ENCODE measurements around the gene DTNBP1.

DTNBP1 gene

DNA sequence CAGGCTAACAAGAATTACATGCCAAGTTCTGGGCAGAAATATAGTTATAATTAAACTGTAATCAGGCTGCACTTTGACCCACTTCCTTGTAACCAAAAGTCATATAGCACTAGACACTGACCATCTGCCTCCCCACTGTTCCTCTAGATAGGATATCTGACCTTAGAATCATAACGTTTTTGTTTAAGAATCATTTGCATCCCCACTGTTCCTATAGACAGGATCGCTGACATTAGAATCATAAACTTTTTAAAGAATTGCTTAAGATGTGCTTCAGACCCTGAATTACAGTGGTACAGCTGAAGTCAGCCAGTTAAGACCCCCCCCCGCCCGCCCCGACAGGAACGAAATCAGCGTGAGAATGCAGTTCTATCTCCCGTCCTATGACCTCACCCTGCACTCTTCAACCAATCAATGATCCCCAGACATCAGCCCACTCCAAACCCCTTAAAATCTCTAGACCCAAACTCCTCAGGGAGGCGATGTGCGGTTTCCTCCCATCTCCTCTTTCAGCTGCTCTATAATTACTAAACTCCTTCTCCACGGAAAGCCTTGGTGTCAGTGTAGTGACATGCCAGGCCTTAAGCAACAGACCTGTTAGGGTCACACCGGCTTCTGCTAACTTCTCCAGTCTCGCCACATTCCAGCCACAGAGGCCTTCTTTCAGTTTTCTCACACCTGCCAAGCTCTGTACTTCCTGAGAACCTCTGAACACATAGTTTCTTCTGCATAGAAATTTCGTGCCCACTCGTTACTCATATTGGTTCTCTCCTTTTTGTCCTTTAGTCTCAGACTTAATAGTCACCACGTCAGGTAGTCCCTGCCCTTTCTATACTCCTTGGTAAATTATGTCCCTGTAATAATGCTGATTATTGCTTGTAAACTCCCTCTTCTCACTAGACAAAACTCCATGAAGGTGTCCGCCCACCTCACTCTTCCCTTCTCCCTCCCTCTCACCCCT, 93.5 kb downstream of the DTNBP1 start:
- Histone ChIP-seq H3K27ac (ENCODE audit: low read depth in 2 of 2, low read length in 2 of 2) (no peak overlapping the region), H3K4me1 (ENCODE audit: control insufficient read depth in 2 of 2, insufficient read depth in 2 of 2, low read length in 2 of 2) (peaks cover 0 to 3% of the 10 kb centered on the region in 2 donors), H3K36me3 (ENCODE audit: control insufficient read depth in 2 of 2, insufficient read depth in 2 of 2, low read length in 2 of 2) (no peaks in the 10 kb centered on the region), H3K9ac (ENCODE audit: low read depth in 1 of 2, low read length in 2 of 2) (no peak overlapping the region), H3K4me3 (ENCODE audit: low read length in 2 of 2) (no peak overlapping the region), H3K27me3 (ENCODE audit: control insufficient read depth in 2 of 2, insufficient read depth in 2 of 2, low read length in 2 of 2) (no peaks in the 10 kb centered on the region), H3K9me3 (ENCODE audit: control insufficient read depth in 2 of 2, low read length in 2 of 2) (no peaks in the 10 kb centered on the region)

DNA sequence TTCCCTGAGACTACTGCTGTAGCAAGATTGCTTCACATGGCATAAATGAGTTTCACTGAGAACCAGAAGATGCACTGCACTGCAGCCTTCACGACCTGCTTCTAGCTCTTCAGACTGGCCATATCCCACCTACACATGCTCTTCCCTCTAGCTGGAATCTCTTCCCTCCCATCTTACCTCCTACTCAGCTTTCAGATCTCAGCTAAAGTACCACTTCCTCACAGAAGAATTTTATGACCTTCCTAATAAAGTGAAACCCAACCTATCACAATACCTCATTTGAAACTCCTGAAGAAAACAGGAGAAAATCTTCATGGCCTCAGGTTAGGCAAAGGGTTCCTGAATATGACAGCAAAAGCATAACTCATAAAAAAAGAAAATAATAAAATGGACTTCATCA, 99.9 kb downstream of the DTNBP1 start:
- no peak overlapping the region for H3K27ac ChIP-seq (ENCODE audit: low read depth in 2 of 2, low read length in 2 of 2)
- H3K36me3 ChIP-seq (ENCODE audit: control insufficient read depth in 2 of 2, insufficient read depth in 2 of 2, low read length in 2 of 2) = no peaks in the 10 kb centered on the region
- no peaks in the 10 kb centered on the region for H3K9me3 ChIP-seq (ENCODE audit: control insufficient read depth in 2 of 2, low read length in 2 of 2)
- no peaks in the 10 kb centered on the region for H3K27me3 ChIP-seq (ENCODE audit: control insufficient read depth in 2 of 2, insufficient read depth in 2 of 2, low read length in 2 of 2)
- no peaks in the 10 kb centered on the region for H3K4me1 ChIP-seq (ENCODE audit: control insufficient read depth in 2 of 2, insufficient read depth in 2 of 2, low read length in 2 of 2)
- H3K9ac ChIP-seq (ENCODE audit: low read depth in 1 of 2, low read length in 2 of 2) = no peak overlapping the region
- H3K4me3 ChIP-seq (ENCODE audit: low read length in 2 of 2) = no peak overlapping the region

DNA sequence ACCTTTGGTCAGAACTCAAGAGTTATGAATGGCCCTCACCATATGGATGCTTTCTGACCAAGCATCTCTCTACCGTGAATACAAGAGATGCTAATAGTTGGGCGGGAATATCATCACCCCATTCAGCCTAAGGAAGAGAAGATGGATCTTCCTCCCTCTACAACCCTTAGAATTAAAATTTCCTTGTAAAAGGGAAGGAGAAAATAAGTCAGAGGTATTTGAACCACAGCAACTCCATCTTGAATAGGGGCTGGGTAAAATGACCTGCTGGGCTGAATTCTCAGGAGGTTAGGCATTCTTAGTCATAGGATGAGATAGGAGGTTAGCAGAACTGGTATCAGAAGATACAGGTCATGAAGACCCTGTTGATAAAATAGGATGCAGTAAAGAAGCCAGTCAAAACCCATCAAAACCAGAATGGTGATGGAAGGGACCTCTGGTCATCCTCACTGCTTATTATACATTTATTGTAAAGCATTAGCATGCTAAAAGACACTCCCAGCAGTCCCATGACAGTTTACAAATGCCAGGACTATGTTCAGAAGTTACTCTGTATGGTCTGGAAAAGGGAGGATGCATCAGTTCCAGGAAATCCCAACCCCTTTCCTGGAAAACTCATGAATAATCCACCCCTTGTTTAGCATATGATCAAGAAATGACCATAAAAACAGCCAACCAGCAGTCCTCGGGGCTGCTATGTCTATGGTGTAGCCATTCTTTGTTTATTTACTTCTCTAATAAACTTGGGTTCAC, 101.2 kb downstream of the DTNBP1 start:
- Histone ChIP-seq H3K4me3 (ENCODE audit: low read length in 2 of 2) (no peak overlapping the region), H3K27me3 (ENCODE audit: control insufficient read depth in 2 of 2, insufficient read depth in 2 of 2, low read length in 2 of 2) (no peaks in the 10 kb centered on the region), H3K36me3 (ENCODE audit: control insufficient read depth in 2 of 2, insufficient read depth in 2 of 2, low read length in 2 of 2) (no peaks in the 10 kb centered on the region), H3K4me1 (ENCODE audit: control insufficient read depth in 2 of 2, insufficient read depth in 2 of 2, low read length in 2 of 2) (no peaks in the 10 kb centered on the region), H3K27ac (ENCODE audit: low read depth in 2 of 2, low read length in 2 of 2) (no peak overlapping the region), H3K9me3 (ENCODE audit: control insufficient read depth in 2 of 2, low read length in 2 of 2) (no peaks in the 10 kb centered on the region), H3K9ac (ENCODE audit: low read depth in 1 of 2, low read length in 2 of 2) (no peak overlapping the region)

DNA sequence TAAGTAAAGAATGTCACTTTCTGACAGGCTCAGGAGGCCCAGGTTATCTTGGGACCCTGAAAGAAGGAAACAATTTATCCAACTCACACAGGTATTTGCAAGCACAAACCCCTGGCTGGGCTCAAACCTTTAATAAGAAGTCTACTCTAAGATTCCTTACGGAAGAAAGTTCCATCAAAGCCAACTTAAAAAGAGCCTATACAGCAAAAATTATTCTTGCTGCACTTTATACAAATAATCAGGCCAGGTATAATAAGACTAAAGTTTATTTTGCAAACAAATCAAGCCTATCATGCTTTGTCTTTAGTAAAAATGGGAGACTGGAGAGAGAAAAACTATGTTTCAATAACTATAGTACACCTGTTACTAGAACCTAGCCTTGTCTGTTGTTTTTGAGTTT, 102.1 kb downstream of the DTNBP1 start:
- Histone ChIP-seq H3K4me1 (ENCODE audit: control insufficient read depth in 2 of 2, insufficient read depth in 2 of 2, low read length in 2 of 2) (no peaks in the 10 kb centered on the region), H3K9ac (ENCODE audit: low read depth in 1 of 2, low read length in 2 of 2) (no peak overlapping the region), H3K27me3 (ENCODE audit: control insufficient read depth in 2 of 2, insufficient read depth in 2 of 2, low read length in 2 of 2) (no peaks in the 10 kb centered on the region), H3K4me3 (ENCODE audit: low read length in 2 of 2) (no peak overlapping the region), H3K9me3 (ENCODE audit: control insufficient read depth in 2 of 2, low read length in 2 of 2) (no peaks in the 10 kb centered on the region), H3K36me3 (ENCODE audit: control insufficient read depth in 2 of 2, insufficient read depth in 2 of 2, low read length in 2 of 2) (no peaks in the 10 kb centered on the region), H3K27ac (ENCODE audit: low read depth in 2 of 2, low read length in 2 of 2) (no peak overlapping the region)

GRCh38 chr6:15557174-15557573, 105.7 kb downstream of the DTNBP1 start:
- Histone ChIP-seq H3K27ac (ENCODE audit: low read depth in 2 of 2, low read length in 2 of 2) (no peak overlapping the region), H3K9me3 (ENCODE audit: control insufficient read depth in 2 of 2, low read length in 2 of 2) (no peaks in the 10 kb centered on the region), H3K4me1 (ENCODE audit: control insufficient read depth in 2 of 2, insufficient read depth in 2 of 2, low read length in 2 of 2) (no peaks in the 10 kb centered on the region), H3K27me3 (ENCODE audit: control insufficient read depth in 2 of 2, insufficient read depth in 2 of 2, low read length in 2 of 2) (no peaks in the 10 kb centered on the region), H3K9ac (ENCODE audit: low read depth in 1 of 2, low read length in 2 of 2) (no peak overlapping the region), H3K36me3 (ENCODE audit: control insufficient read depth in 2 of 2, insufficient read depth in 2 of 2, low read length in 2 of 2) (no peaks in the 10 kb centered on the region), H3K4me3 (ENCODE audit: low read length in 2 of 2) (no peak overlapping the region)

- Histone ChIP-seq H3K27me3 (ENCODE audit: control insufficient read depth in 2 of 2, insufficient read depth in 2 of 2, low read length in 2 of 2) (no peaks in the 10 kb centered on the region), H3K4me3 (ENCODE audit: low read length in 2 of 2) (no peak overlapping the region), H3K9me3 (ENCODE audit: control insufficient read depth in 2 of 2, low read length in 2 of 2) (no peaks in the 10 kb centered on the region), H3K9ac (ENCODE audit: low read depth in 1 of 2, low read length in 2 of 2) (no peak overlapping the region), H3K36me3 (ENCODE audit: control insufficient read depth in 2 of 2, insufficient read depth in 2 of 2, low read length in 2 of 2) (peaks cover 0 to 2% of the 10 kb centered on the region in 2 donors), H3K4me1 (ENCODE audit: control insufficient read depth in 2 of 2, insufficient read depth in 2 of 2, low read length in 2 of 2) (no peaks in the 10 kb centered on the region), H3K27ac (ENCODE audit: low read depth in 2 of 2, low read length in 2 of 2) (no peak overlapping the region)
Measured at GRCh38 chr6:15556711-15557110, 106.1 kb downstream of the DTNBP1 start.

- no peaks in the 10 kb centered on the region for H3K9me3 ChIP-seq (ENCODE audit: control insufficient read depth in 2 of 2, low read length in 2 of 2)
- H3K27ac ChIP-seq (ENCODE audit: low read depth in 2 of 2, low read length in 2 of 2) = no peak overlapping the region
- no peak overlapping the region for H3K9ac ChIP-seq (ENCODE audit: low read depth in 1 of 2, low read length in 2 of 2)
- H3K4me3 ChIP-seq (ENCODE audit: low read length in 2 of 2) = no peak overlapping the region
- peaks cover 0 to 6% of the 10 kb centered on the region in 2 donors for H3K36me3 ChIP-seq (ENCODE audit: control insufficient read depth in 2 of 2, insufficient read depth in 2 of 2, low read length in 2 of 2)
- no peaks in the 10 kb centered on the region for H3K27me3 ChIP-seq (ENCODE audit: control insufficient read depth in 2 of 2, insufficient read depth in 2 of 2, low read length in 2 of 2)
- peaks cover 0 to 3% of the 10 kb centered on the region in 2 donors for H3K4me1 ChIP-seq (ENCODE audit: control insufficient read depth in 2 of 2, insufficient read depth in 2 of 2, low read length in 2 of 2)
Measured at GRCh38 chr6:15555101-15556038, 107.5 kb downstream of the DTNBP1 start.

GRCh38 chr6:15554728-15555100, 108.1 kb downstream of the DTNBP1 start:
- Histone ChIP-seq H3K4me3 (ENCODE audit: low read length in 2 of 2) (no peak overlapping the region), H3K4me1 (ENCODE audit: control insufficient read depth in 2 of 2, insufficient read depth in 2 of 2, low read length in 2 of 2) (peaks cover 0 to 3% of the 10 kb centered on the region in 2 donors), H3K27ac (ENCODE audit: low read depth in 2 of 2, low read length in 2 of 2) (no peak overlapping the region), H3K9ac (ENCODE audit: low read depth in 1 of 2, low read length in 2 of 2) (no peak overlapping the region), H3K9me3 (ENCODE audit: control insufficient read depth in 2 of 2, low read length in 2 of 2) (no peaks in the 10 kb centered on the region), H3K36me3 (ENCODE audit: control insufficient read depth in 2 of 2, insufficient read depth in 2 of 2, low read length in 2 of 2) (peaks cover 0 to 6% of the 10 kb centered on the region in 2 donors), H3K27me3 (ENCODE audit: control insufficient read depth in 2 of 2, insufficient read depth in 2 of 2, low read length in 2 of 2) (no peaks in the 10 kb centered on the region)

- Histone ChIP-seq H3K36me3 (ENCODE audit: control insufficient read depth in 2 of 2, insufficient read depth in 2 of 2, low read length in 2 of 2) (peaks cover 0 to 6% of the 10 kb centered on the region in 2 donors), H3K27me3 (ENCODE audit: control insufficient read depth in 2 of 2, insufficient read depth in 2 of 2, low read length in 2 of 2) (no peaks in the 10 kb centered on the region), H3K27ac (ENCODE audit: low read depth in 2 of 2, low read length in 2 of 2) (no peak overlapping the region), H3K9ac (ENCODE audit: low read depth in 1 of 2, low read length in 2 of 2) (no peak overlapping the region), H3K4me1 (ENCODE audit: control insufficient read depth in 2 of 2, insufficient read depth in 2 of 2, low read length in 2 of 2) (peaks cover 0 to 3% of the 10 kb centered on the region in 2 donors), H3K4me3 (ENCODE audit: low read length in 2 of 2) (no peak overlapping the region), H3K9me3 (ENCODE audit: control insufficient read depth in 2 of 2, low read length in 2 of 2) (no peaks in the 10 kb centered on the region)
Measured at GRCh38 chr6:15553736-15554294, 109.0 kb downstream of the DTNBP1 start.

Data from mucosa of rectum (tissue), 2 donors.